ENCODE measurements around the gene JTB.

DNA sequence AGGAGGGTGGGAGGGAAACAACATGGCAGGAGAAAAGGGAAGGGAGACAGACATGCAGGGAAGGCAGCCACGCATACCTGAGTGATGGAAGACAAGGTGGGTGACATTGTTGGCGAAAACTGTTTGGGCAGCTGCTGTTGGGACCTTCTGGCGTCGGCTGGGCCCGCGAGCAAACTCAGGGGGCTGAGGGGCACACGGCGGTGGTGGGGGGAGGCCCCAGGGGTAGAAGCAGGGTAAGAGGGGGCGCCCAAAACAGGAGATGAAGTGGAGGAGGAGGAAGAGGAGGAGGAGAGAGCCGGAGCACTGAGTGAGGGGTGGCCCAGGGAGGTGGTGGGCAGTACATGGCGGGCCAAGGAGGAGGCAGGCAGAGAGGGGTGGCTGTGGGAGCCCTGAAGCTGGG is 26.3 kb downstream of the JTB start:
- TF ChIP-seq FOXM1 (IDR thresholded peaks at IDR 0.05; ENCODE audit: borderline replicate concordance, low read depth) (no peak), EP300 (IDR thresholded peaks at IDR 0.05; ENCODE audit: borderline replicate concordance) (no peak), RAD21 (IDR thresholded peaks at IDR 0.05; ENCODE audit: low read depth) (no peak), ZBTB7A (IDR thresholded peaks at IDR 0.05; ENCODE audit: low read depth) (no peak), EGR1 (IDR thresholded peaks at IDR 0.05) (no peak), CREB1 (IDR thresholded peaks at IDR 0.05; ENCODE audit: low read depth) (no peak), TAF1 (IDR thresholded peaks at IDR 0.05; ENCODE audit: low read depth) (no peak)
- TF ChIP-seq, protein P1, sequence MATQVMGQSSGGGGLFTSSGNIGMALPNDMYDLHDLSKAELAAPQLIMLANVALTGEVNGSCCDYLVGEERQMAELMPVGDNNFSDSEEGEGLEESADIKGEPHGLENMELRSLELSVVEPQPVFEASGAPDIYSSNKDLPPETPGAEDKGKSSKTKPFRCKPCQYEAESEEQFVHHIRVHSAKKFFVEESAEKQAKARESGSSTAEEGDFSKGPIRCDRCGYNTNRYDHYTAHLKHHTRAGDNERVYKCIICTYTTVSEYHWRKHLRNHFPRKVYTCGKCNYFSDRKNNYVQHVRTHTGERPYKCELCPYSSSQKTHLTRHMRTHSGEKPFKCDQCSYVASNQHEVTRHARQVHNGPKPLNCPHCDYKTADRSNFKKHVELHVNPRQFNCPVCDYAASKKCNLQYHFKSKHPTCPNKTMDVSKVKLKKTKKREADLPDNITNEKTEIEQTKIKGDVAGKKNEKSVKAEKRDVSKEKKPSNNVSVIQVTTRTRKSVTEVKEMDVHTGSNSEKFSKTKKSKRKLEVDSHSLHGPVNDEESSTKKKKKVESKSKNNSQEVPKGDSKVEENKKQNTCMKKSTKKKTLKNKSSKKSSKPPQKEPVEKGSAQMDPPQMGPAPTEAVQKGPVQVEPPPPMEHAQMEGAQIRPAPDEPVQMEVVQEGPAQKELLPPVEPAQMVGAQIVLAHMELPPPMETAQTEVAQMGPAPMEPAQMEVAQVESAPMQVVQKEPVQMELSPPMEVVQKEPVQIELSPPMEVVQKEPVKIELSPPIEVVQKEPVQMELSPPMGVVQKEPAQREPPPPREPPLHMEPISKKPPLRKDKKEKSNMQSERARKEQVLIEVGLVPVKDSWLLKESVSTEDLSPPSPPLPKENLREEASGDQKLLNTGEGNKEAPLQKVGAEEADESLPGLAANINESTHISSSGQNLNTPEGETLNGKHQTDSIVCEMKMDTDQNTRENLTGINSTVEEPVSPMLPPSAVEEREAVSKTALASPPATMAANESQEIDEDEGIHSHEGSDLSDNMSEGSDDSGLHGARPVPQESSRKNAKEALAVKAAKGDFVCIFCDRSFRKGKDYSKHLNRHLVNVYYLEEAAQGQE (IDR thresholded peaks at IDR 0.05; ENCODE audit: low read depth): no peak
